BE2C (cell line): ENCODE data around the gene C20orf96.

Experiments used
- DNase-seq: peaks from one replicate; pipeline ENCODE4 v3.0.0-alpha.2; 2020
- H3K27me3 ChIP-seq: fragments of 250-450 bp; sonication (Bioruptor Pico); 2 replicates; pipeline ENCODE4 v1.5.1; 2020; ENCODE audit warnings: mild to moderate bottlenecking
- H3K36me3 ChIP-seq: fragments of 250-450 bp; sonication (Bioruptor Pico); 2 replicates; pipeline ENCODE4 v1.5.1; 2020; ENCODE audit warnings: mild to moderate bottlenecking
- H3K4me1 ChIP-seq: fragments of 250-450 bp; sonication (Bioruptor Pico); 2 replicates; pipeline ENCODE4 v1.5.1; 2020
- H3K4me3 ChIP-seq: 2 replicates; pipeline ENCODE4 v1.5.1; 2011; ENCODE audit warnings: low read depth, low read length
- H3K9me3 ChIP-seq: fragments of 250-450 bp; sonication (Bioruptor Pico); 2 replicates; pipeline ENCODE4 v1.5.1; 2020
- TF ChIP-seq, protein P1 (sequence below): IDR thresholded peaks from 2 replicates; pipeline ENCODE4 v1.5.1; 2012; ENCODE audit warnings: mild to moderate bottlenecking, low read depth, low read length

C20orf96 gene

GRCh38 chr20:278607-279571 is 11.7 kb downstream of the C20orf96 start:
- Histone ChIP-seq H3K4me3 (no peak overlapping the region), H3K4me1 (no peaks in the 10 kb centered on the region), H3K36me3 (no peaks in the 10 kb centered on the region), H3K27me3 (no peaks in the 10 kb centered on the region), H3K9me3 (no peaks in the 10 kb centered on the region)
- DNase-seq: no peak
- TF ChIP-seq, protein P1, sequence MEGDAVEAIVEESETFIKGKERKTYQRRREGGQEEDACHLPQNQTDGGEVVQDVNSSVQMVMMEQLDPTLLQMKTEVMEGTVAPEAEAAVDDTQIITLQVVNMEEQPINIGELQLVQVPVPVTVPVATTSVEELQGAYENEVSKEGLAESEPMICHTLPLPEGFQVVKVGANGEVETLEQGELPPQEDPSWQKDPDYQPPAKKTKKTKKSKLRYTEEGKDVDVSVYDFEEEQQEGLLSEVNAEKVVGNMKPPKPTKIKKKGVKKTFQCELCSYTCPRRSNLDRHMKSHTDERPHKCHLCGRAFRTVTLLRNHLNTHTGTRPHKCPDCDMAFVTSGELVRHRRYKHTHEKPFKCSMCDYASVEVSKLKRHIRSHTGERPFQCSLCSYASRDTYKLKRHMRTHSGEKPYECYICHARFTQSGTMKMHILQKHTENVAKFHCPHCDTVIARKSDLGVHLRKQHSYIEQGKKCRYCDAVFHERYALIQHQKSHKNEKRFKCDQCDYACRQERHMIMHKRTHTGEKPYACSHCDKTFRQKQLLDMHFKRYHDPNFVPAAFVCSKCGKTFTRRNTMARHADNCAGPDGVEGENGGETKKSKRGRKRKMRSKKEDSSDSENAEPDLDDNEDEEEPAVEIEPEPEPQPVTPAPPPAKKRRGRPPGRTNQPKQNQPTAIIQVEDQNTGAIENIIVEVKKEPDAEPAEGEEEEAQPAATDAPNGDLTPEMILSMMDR: no peak

GRCh38 chr20:278181-278580 is 12.4 kb downstream of the C20orf96 start:
- TF ChIP-seq, protein P1: no peak
- no peaks in the 10 kb centered on the region for H3K27me3 ChIP-seq
- no peak overlapping the region for H3K4me3 ChIP-seq
- no peaks in the 10 kb centered on the region for H3K9me3 ChIP-seq
- DNase-seq: no peak
- no peaks in the 10 kb centered on the region for H3K36me3 ChIP-seq
- no peaks in the 10 kb centered on the region for H3K4me1 ChIP-seq

- no peaks in the 10 kb centered on the region for H3K9me3 ChIP-seq
- no peak overlapping the region for H3K4me3 ChIP-seq
- no peaks in the 10 kb centered on the region for H3K27me3 ChIP-seq
- H3K36me3 ChIP-seq: no peaks in the 10 kb centered on the region
- H3K4me1 ChIP-seq: no peaks in the 10 kb centered on the region
- TF ChIP-seq, protein P1: no peak
- DNase-seq: no peak
Measured at GRCh38 chr20:277496-277781, 13.1 kb downstream of the C20orf96 start.

- Histone ChIP-seq H3K9me3 (no peaks in the 10 kb centered on the region), H3K36me3 (no peaks in the 10 kb centered on the region), H3K4me1 (no peaks in the 10 kb centered on the region), H3K4me3 (no peak overlapping the region), H3K27me3 (no peaks in the 10 kb centered on the region)
- TF ChIP-seq, protein P1: no peak
- no peak for DNase-seq
Measured at GRCh38 chr20:276620-277495, 13.7 kb downstream of the C20orf96 start.

- Histone ChIP-seq H3K9me3 (no peaks in the 10 kb centered on the region), H3K4me1 (no peaks in the 10 kb centered on the region), H3K36me3 (no peaks in the 10 kb centered on the region), H3K27me3 (no peaks in the 10 kb centered on the region), H3K4me3 (no peak overlapping the region)
- TF ChIP-seq, protein P1: no peak
- no peak for DNase-seq
Measured at GRCh38 chr20:275791-276190, 14.8 kb downstream of the C20orf96 start.

GRCh38 chr20:273884-274283 is 16.7 kb downstream of the C20orf96 start:
- TF ChIP-seq, protein P1: no peak
- Histone ChIP-seq H3K9me3 (no peaks in the 10 kb centered on the region), H3K36me3 (no peaks in the 10 kb centered on the region), H3K4me1 (no peaks in the 10 kb centered on the region), H3K27me3 (no peaks in the 10 kb centered on the region), H3K4me3 (no peak overlapping the region)
- DNase-seq: no peak
